Right hindlimb (tissue), 1 donor: ENCODE data around the gene SWAP70.

Experiments
- DNase-seq: peaks from one replicate; pipeline ENCODE4 v3.0.0-alpha.2; 2018

SWAP70 gene

GRCh38 chr11:9780929-9781328 lies 117.1 kb downstream of the SWAP70 start:
- no peak for DNase-seq

DNA sequence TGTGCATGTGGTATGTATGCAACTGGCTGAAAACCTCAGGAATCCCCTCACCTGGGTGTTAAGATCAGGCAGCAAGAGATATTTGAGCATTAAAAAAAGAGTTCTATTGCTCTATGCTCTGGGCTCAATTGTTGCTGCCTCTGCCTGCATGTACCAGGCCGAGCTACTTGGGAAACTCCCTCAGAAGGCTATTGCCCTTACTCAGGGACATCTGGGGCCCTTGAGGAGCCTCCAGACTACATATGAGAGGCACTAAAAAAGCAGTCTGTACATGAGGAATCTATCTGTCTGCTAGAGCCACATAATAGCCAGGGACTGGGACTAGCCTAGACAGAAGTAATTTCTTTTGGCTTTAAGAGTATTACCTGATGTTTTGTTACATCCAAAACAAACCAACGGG lies 120.1 kb downstream of the SWAP70 start:
- no peak for DNase-seq

DNA sequence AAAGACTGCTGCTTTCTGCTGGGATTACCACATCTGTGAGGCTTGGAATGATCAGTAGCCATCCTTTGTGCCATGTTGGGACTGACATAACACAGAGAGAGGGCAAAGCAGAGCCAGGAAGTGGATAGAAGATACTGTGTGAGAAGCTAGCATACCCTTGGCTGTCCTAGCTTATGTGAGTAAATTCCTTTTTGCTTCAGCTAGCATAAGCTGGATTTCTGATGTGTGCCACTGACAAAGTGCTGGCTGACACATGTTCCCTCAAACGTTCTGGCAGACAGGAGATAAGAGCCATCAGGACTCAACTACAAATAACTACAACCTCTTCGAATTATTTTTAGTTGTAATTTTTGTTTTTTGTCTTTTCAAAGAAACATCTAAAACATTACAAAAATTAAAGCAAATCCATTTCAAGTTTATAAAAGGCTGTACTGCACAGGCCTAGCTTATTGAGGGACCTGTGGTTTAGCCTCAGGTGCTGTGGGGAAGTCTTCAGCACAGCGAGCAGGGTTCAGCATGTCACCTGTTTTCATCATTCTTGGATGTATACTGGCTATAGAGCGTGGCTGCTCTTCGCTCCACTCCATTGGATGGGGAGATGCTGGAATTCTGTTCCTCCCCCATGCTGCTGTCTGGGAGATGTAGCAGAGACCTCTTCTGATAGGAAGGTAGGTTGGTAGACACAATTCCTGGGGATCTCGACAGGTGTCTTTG lies 120.9 kb downstream of the SWAP70 start:
- no peak for DNase-seq

DNA sequence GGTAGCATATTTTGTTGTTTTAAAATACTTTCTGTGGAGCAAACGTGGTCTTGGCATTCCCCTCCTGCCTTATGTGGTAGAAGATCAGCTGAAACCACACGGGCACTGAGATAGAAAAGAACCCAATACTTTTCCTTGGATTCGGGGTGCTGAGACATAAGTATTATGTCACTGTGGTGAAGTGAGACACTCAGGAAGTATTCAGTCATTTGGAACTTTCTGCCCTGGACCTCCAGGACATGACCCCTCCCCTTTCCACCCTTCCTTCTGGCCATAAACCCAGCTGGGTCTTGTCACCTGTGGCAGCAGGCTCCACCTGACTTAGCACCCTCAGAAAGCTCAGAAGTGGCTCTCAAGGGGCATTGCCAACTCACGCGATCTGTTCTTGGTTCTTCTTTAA lies 123.4 kb downstream of the SWAP70 start:
- DNase-seq = no peak

DNA sequence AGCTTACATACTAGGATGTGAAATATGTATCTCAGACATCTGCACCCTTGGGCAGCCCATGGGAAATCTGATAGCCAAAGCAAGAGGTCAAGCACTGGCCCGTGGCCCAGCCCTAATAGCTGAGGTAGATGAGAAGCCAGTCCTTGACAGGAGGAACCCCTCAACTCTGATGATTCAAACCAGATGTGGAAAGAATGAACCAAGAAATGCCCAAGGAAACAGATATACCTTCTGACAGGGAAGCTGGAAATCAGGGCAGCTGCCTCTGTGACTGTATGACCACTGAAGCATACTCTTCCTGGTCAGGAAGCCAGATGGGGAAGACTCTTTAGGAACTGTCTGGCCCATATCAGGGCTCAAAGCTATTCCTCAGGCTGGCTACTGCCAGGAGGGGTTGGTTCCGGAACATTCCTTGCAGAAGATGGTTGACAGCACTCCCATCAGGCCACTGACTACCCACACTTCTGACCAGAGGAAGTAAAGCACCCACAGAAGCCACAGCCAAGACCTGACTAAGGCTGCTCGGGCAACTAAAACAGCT lies 124.2 kb downstream of the SWAP70 start:
- no peak for DNase-seq

- DNase-seq = no peak
Measured at GRCh38 chr11:9789910-9790309, 126.0 kb downstream of the SWAP70 start.

GRCh38 chr11:9790703-9791102 lies 126.8 kb downstream of the SWAP70 start:
- DNase-seq = no peak

DNA sequence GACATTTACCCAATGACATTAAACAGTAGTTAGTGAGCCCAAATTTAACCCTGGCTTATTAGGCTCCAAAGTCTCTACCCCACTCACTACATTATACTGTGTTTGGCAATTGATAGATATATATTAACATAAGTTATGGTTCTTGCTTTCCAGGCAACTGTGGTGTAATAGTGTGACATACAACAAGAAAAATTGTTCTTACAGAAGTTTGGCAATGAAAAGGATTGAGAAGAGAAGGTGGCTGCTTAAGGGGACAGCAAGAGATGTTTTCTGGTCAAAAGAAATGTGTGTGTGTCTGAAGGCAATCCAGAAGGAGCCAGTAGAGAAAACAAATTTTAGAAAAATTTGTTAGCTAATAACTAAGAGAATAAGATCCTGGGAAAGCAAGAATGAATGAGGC lies 132.4 kb downstream of the SWAP70 start:
- no peak for DNase-seq

DNA sequence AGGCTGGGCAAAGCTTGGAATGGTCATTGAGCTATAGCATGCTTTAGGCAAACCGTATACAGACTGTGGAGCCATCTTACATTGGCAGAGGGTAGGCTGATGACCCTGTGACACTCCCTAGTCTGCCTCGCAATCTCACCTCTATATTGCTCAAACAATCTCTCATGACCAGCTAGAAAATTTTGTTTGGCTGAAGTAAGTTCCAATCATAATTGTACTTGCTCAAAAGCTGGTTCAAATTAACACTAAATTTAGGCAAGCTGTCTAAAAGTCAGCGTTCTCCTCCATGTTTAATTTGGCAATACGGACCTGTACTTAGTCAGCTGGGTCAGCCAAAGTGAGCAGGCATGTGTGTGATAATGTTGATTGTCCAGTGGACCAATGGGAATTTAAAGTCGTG lies 133.0 kb downstream of the SWAP70 start:
- no peak for DNase-seq

DNA sequence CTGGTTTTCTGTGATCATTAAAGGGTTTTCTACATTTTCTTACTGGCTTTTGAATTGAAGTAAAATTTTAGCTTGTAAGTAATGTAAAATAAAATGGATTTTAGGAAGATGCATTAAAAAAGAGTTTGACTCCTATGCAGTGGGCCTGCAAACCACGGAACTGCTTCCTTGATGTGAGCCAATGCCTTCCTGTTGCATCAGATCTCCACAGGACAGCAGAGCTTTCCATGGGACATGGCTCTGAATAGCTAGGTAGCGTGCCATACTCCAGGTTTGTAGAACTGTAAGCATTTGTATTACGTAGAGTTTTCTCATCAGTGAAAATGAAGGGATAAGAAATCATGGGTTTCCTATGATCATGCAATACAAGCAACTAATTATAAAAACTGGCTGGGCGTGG lies 133.4 kb downstream of the SWAP70 start:
- DNase-seq = no peak

- no peak for DNase-seq
Measured at GRCh38 chr11:9799886-9800285, 136.0 kb downstream of the SWAP70 start.

- DNase-seq = peak; percentile 28
Measured at GRCh38 chr11:9802291-9802861, 138.5 kb downstream of the SWAP70 start.
